Activated naive CD8-positive, alpha-beta T cell treated with anti-CD3 and anti-CD28 coated beads, Interleukin-2, amount 50 U/mL, for 16 hours (primary cell): ENCODE results near the gene ADAM8.
A peak's percentile ranks its signal among the peaks of the same experiment; 100 is the strongest.
"Not testable (repeated sequence)": the region's sequence is repeated elsewhere in the genome, so short reads cannot be mapped to it uniquely, and the experiment has no call there.

Source experiments
- DNase-seq: peaks from one replicate; pipeline ENCODE4 v3.0.0-alpha.2; 2020; ENCODE audit warnings: low read depth, low spot score

Gene ADAM8

GRCh38 chr10:133267829-133268228 is 8.8 kb downstream of the ADAM8 start:
- no peak for DNase-seq

GRCh38 chr10:133267293-133267692 is 9.4 kb downstream of the ADAM8 start:
- no peak for DNase-seq

GRCh38 chr10:133266056-133266795 is 10.4 kb downstream of the ADAM8 start:
- no peak for DNase-seq

- not testable (repeated sequence) for DNase-seq
These were observed 11.6 kb downstream of the ADAM8 start for GRCh38 chr10:133265052-133265451.

- DNase-seq, result no peak
These were observed 12.2 kb downstream of the ADAM8 start for GRCh38 chr10:133264461-133264860.

- DNase-seq, result no peak
These were observed 13.0 kb downstream of the ADAM8 start for GRCh38 chr10:133263674-133264073.

- no peak for DNase-seq
These were observed 14.0 kb downstream of the ADAM8 start for GRCh38 chr10:133262696-133263095.

- peak; percentile 63 for DNase-seq
These were observed 14.8 kb downstream of the ADAM8 start for GRCh38 chr10:133261726-133262325.

GRCh38 chr10:133260895-133261725 is 15.6 kb downstream of the ADAM8 start:
- DNase-seq, result no peak

- no peak for DNase-seq
These were observed 17.1 kb downstream of the ADAM8 start for GRCh38 chr10:133259602-133259989.

GRCh38 chr10:133258818-133259601 is 17.7 kb downstream of the ADAM8 start:
- peak; percentile 49 for DNase-seq

GRCh38 chr10:133258066-133258817 is 18.4 kb downstream of the ADAM8 start:
- no peak for DNase-seq

GRCh38 chr10:133257489-133258065 is 19.1 kb downstream of the ADAM8 start:
- no peak for DNase-seq

GRCh38 chr10:133255323-133255722 is 21.3 kb downstream of the ADAM8 start:
- no peak for DNase-seq

- no peak for DNase-seq
These were observed 22.1 kb downstream of the ADAM8 start for GRCh38 chr10:133254421-133255120.

GRCh38 chr10:133253361-133253955 is 23.2 kb downstream of the ADAM8 start:
- no peak for DNase-seq

GRCh38 chr10:133252223-133252552 is 24.5 kb downstream of the ADAM8 start:
- DNase-seq, result no peak

- DNase-seq, result no peak
These were observed 25.1 kb downstream of the ADAM8 start for GRCh38 chr10:133251388-133252222.
